HG02623 (cell line): ENCODE results near the gene HSD11B2.

Experiments used
- ATAC-seq: cut with Tn5 transposase; IDR thresholded peaks from one replicate; pipeline ENCODE4 v1.9.1; 2021; ENCODE audit warnings: moderate library complexity; ENCODE audit not compliant: unreplicated experiment

HSD11B2 gene

DNA sequence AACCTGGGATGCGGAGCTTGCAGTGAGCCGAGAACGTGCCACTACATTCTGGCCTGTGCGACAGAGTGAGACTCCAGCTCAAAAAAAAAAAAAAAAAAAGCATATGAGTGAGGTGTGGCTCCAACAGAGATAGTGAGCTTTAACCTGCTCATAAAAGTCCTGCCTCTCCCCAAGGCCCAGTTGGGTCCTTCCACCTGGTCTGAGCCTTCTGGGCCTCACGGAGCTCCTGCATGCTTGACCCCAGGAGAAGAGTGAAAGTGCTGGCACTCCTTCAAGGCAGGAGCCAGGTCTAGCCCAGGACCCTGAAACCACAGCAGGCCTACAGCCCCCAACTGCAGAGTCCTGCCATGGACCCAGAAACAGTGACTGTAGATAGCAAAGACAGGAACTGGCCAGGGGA, 17.7 kb downstream of the HSD11B2 start:
- ATAC-seq = no peak

DNA sequence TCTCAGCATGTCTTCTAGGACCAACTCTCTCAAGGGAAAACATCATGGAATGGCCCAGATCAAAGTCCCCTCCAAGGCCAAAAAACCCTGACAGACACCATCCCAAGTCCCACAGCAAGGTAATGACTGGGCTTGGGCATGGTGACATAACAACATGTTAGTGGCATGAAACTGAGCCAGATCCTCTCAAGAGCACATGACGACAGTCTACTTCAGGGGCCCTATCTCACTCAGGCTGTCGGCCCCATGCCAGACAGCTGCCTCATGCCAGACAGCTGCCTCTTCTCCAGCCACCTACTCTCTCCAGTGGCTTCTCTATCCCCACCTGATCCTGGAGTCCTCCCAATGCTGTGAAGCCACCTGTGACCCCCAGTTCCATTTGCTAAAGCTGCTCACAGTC, 18.4 kb downstream of the HSD11B2 start:
- ATAC-seq = no peak

- no peak for ATAC-seq
These were observed 18.8 kb downstream of the HSD11B2 start for GRCh38 chr16:67449739-67450138.

DNA sequence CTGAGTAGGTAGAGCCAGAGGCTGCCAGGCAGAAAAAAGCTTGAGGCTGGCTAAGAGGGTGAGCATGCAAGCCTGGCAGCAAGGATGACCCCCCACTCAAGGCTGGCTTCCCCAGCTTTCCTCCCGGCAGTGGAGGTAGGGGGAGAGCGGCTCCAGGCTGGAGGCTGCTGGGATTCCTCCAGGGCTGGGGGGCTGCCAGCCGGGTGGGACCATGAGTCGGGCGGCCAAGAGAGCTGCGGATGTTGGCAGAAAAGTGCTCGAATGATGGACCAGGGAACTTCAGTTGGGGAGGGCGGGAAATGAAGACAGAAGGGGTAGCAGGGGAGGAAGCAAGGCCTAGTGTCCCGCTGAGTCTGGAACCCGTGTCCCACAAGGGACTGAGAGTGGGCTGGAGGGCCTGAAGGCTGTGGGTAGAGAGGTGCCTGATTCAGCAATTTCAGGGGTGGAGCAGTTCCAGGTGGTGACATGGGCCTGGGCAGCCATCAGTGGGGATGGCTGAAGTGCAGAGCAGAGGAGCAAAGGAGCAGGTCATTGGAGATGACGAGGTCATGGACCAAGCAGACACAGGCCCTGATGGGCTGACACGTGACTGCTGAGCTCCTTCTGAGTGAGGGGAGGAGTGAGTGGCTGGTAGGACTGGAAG, 20.3 kb downstream of the HSD11B2 start:
- ATAC-seq = no peak

GRCh38 chr16:67451704-67452435, 20.9 kb downstream of the HSD11B2 start:
- no peak for ATAC-seq

DNA sequence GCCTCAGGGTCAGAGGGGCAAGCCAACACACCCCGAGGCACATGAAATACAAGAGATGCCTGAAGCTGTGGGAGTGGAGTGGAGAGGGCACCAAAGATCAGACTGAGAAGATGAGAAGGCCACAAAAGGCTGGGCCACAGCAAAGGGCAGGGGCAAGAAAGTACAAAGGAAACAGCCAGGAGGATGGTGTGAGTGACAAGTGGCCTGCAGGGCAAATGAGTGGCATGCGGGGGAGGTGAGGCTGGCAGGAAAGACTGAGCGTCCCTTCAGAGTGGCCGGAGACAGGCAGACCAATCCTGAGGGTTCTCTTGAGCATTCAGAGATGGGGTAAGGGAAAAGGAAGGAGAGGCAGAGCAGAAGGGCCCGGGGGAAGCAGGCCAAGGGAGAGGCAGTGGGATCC, 23.2 kb downstream of the HSD11B2 start:
- ATAC-seq = no peak

GRCh38 chr16:67454852-67455251, 23.9 kb downstream of the HSD11B2 start:
- ATAC-seq = no peak

- no peak for ATAC-seq
These were observed 25.6 kb downstream of the HSD11B2 start for GRCh38 chr16:67456391-67457081.

DNA sequence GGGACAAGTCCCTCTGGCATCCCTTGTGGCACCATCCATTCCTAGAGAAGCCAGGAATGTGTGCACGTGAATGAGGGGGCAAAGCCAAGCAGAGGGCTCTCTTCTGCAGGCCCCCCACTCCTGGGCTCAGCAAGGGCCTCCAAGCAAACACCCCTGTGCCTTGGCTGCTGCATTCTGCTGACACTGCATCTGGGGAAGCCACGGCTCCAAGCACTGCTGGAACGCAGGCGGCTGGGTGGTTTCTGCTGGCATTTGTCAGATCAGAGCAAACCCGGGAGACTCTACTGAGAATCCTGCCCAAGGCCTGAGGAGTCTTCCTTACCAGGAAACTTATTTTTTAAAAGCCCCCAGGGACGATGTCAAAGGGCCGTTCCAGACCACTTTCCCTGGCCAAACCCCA, 26.7 kb downstream of the HSD11B2 start:
- no peak for ATAC-seq

DNA sequence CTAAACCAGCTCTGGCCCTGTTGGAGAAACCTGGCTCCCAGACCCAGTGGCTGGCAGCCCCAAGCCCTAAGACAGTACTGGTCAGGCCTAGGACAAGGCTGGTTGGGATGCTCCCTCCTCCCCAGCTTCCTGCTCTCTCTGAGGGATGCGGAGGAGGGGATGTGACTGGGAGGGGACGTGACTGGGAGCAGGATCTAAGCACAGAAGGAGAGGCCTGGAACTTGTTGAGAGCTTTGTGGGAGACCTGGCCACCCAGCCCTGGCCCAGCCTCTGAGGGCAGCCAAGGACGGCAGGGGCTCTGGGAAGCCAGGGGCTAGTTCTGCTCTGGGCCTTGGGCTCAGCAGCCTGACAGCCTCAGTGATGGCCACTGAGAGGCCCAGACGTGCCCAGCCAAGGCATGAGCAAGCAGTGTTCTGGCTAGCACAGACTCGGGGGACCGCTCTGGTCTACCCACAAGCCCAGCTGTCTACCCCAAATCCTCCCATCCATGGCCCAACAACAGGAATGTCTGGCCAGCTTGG, 27.3 kb downstream of the HSD11B2 start:
- ATAC-seq = no peak

DNA sequence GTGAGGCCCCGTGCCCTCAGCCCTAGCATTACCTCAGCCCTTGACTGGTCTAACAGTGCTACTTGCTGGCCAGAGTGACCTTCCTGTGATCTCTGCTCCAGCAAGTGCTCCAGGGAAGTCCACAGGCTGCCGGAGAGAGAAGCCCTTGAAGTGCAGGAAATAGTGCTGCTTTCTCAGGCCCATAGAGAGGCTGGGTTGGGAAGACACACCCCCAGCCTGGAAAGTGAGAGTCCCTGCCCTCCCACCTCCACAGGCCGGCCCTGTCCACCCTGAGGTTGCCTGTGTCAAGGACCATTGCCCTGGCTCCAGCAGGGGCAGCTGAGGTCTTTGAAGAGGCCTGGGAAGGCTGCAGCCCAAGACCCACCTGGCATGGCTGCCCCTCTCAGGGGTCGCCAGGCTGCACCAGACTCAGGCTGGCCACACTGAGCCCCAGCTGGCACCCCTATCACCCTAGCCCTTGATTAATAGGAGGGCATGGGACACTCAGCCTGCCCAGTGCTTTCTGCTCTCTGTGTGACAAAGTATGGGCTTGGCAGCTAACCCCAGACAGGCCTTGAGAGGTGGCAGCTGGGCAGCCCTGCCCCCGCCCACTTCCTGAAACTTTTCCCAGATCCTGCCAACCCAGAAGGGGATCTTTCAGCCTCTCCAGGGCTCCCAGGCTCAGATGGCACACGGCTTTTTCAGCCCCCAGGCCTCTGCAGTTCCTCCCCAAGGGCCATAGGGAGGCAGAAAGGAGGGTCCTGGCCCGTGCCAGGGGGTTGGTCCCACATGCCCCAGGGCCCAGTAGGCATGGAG, 28.3 kb downstream of the HSD11B2 start:
- ATAC-seq = no peak

- no peak for ATAC-seq
These were observed 28.9 kb downstream of the HSD11B2 start for GRCh38 chr16:67459861-67460150.

DNA sequence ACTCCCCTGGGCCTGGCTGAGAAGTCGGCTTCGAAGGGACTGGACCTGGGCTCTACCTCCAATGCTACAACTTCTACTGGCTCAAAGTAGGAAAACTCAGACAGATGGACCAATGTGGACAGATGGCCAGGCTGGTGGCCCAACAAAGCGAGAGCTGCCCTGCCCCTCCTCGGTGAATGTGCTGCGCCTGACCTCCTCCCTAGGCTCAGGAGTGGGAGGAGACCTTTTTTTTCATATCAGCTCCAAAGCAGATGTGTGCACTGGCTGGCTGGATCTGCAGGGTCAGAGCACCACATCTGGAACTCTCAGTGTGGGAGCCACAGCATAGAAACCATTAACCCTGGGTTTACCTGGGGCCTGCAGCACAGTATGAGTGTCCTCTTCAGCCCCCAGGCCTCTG, 29.2 kb downstream of the HSD11B2 start:
- ATAC-seq = no peak

DNA sequence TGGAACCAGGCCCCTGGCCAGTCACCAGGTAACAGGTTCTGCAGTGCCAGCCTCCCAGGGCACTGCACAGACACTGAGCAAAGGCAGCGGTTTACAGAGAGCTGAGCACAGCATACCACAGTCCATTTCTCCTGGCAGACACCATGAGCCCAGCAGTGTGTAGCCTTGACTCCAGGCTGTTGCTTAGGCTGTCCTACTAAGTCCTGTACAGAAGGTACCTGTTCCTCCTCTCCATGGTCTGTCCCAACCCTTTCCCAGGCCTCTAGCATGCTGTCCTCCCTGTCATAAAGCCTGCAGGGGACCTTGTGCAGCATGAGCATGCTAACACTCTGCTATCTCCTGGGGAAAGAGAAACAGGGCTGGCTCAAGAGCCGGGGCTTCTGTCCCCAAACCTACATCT, 30.0 kb downstream of the HSD11B2 start:
- no peak for ATAC-seq

- ATAC-seq = no peak
These were observed 30.8 kb downstream of the HSD11B2 start for GRCh38 chr16:67461600-67462278.

DNA sequence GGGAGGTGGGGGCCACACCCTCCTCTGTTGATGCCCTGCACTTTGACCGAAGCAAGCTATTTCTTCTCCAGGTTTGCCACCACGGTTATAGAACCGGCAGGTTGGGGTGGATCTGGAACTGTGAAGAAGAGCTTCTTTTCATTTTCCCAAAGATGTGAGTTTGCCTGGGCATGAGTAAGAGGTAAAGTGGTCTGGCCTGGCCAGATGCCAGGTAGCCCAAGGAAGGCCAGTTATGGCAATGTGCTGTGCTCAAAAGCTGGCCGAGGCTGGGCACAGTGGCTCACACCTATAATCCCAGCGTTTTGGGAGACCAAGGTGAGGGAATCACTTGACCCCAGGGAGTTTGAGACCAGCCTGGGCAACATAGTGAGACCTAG, 31.3 kb downstream of the HSD11B2 start:
- no peak for ATAC-seq

GRCh38 chr16:67463059-67463458, 32.1 kb downstream of the HSD11B2 start:
- no peak for ATAC-seq

DNA sequence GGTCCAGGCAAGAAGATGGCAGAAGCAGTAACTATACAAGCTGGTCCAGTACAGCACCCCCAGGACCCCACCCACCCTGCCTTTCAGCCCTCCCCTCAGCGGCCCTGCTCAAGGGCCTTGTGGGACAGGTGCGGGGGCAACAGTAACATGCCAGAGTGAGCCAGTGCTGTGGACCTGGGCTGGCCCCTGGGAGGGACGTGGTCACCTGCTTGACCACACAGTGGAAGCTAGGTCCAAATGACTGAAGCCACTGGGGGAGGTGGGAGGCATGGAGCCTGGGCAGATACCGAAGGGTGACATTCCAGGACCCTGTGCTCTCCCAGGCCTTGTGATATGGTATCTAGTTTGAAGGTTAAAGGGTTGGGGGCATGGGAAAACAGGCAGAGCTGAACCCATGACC, 32.8 kb downstream of the HSD11B2 start:
- no peak for ATAC-seq

GRCh38 chr16:67464565-67464964, 33.6 kb downstream of the HSD11B2 start:
- ATAC-seq = no peak

DNA sequence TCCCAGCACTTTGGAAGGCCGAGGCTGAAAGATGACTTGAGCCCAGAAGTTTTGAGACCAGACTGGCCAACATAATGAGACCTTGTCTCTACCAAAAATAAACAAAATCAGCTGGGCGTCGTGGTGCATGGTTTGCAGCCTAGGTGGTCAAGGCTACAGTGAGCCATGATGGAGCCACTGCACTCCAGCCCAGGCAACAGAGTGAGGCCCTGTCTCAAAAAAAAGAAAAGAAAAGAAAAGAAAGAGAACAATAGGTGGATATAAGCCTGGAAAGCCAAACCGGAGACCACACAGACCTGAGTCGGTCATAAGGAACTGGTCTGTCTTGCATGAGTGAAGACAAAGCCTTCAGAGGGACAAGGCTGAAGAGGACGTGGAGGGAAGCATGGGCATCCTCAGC, 35.7 kb downstream of the HSD11B2 start:
- no peak for ATAC-seq

DNA sequence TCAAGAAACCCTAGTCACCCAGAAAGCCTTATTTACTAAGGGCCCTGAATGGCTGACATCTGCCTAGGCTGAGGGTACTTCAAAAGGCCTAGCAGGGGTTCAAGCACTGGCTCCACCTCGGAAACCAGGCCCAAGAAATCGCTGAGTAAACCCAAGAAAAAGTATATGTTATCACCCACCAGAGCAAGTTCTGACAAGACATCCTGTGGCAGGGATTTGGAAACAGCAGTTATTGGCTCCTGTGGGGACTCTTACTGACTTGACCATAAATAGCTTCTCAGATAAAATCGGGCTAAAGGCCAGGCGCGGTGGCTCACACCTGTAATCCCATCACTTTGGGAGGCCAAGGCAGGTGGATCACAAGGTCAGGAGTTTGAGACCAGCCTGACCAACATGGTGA, 37.8 kb downstream of the HSD11B2 start:
- ATAC-seq = no peak
